Activated CD4-positive, alpha-beta T cell treated with anti-CD3 and anti-CD28 coated beads, Interleukin-2, amount 50 U/mL, for 1 hour (primary cell): ENCODE measurements around the gene PPAN.

Experiments
- DNase-seq: peaks from one replicate; pipeline ENCODE4 v3.0.0-alpha.2; 2020

PPAN gene

GRCh38 chr19:10106100-10106936, at the start of gene PPAN:
Gene PPAN, plus strand, starts transcription at chr19:10106362. Its CDS starts 33 bp downstream, at chr19:10106395.
- peak; percentile 95 for DNase-seq

- no peak for DNase-seq
Observed at GRCh38 chr19:10061717-10062310, 44.3 kb upstream of the PPAN start.

- no peak for DNase-seq
Observed at GRCh38 chr19:10068205-10068604, 38.0 kb upstream of the PPAN start.

GRCh38 chr19:10069046-10069445, 37.1 kb upstream of the PPAN start:
- no peak for DNase-seq

- no peak for DNase-seq
Observed at GRCh38 chr19:10070730-10071446, 35.3 kb upstream of the PPAN start.

- DNase-seq: peak; percentile 34
Observed at GRCh38 chr19:10074153-10074552, 32.0 kb upstream of the PPAN start.

- DNase-seq: no peak
Observed at GRCh38 chr19:10076535-10076934, 29.6 kb upstream of the PPAN start.

GRCh38 chr19:10078329-10078728, 27.8 kb upstream of the PPAN start:
- no peak for DNase-seq

GRCh38 chr19:10079031-10079453, 27.1 kb upstream of the PPAN start:
- no peak for DNase-seq

GRCh38 chr19:10083911-10084310, 22.3 kb upstream of the PPAN start:
- no peak for DNase-seq

GRCh38 chr19:10084803-10085202, 21.4 kb upstream of the PPAN start:
- no peak for DNase-seq

- peak; percentile 81 for DNase-seq
Observed at GRCh38 chr19:10085641-10086590, 20.2 kb upstream of the PPAN start, which contains the start of gene SHFL. Gene SHFL, plus strand, starts transcription at chr19:10086317. Its CDS starts 111 bp downstream, at chr19:10086428.

- peak; percentile 30 for DNase-seq
Observed at GRCh38 chr19:10086591-10087192, 19.5 kb upstream of the PPAN start.

GRCh38 chr19:10087296-10088061, 18.7 kb upstream of the PPAN start:
- DNase-seq: no peak

- DNase-seq: no peak
Observed at GRCh38 chr19:10088949-10089554, 17.1 kb upstream of the PPAN start.

GRCh38 chr19:10089801-10090375, 16.3 kb upstream of the PPAN start:
- DNase-seq: no peak

GRCh38 chr19:10091370-10091687, 14.8 kb upstream of the PPAN start:
- no peak for DNase-seq

- DNase-seq: no peak
Observed at GRCh38 chr19:10091895-10092641, 14.1 kb upstream of the PPAN start.

- DNase-seq: no peak
Observed at GRCh38 chr19:10092648-10093294, 13.4 kb upstream of the PPAN start.
